LNCAP (cell line): Measurements from ENCODE around the gene FAM234B.

Source experiments
- CTCF ChIP-seq: fragments of 450-650 bp; IDR thresholded peaks from 2 replicates; pipeline ENCODE4 v1.5.1; 2017; ENCODE audit warnings: mild to moderate bottlenecking

The FAM234B gene

GRCh38 chr12:13005649-13006048 is 38.5 kb upstream of the FAM234B start:
- no peak for TF ChIP-seq CTCF

DNA sequence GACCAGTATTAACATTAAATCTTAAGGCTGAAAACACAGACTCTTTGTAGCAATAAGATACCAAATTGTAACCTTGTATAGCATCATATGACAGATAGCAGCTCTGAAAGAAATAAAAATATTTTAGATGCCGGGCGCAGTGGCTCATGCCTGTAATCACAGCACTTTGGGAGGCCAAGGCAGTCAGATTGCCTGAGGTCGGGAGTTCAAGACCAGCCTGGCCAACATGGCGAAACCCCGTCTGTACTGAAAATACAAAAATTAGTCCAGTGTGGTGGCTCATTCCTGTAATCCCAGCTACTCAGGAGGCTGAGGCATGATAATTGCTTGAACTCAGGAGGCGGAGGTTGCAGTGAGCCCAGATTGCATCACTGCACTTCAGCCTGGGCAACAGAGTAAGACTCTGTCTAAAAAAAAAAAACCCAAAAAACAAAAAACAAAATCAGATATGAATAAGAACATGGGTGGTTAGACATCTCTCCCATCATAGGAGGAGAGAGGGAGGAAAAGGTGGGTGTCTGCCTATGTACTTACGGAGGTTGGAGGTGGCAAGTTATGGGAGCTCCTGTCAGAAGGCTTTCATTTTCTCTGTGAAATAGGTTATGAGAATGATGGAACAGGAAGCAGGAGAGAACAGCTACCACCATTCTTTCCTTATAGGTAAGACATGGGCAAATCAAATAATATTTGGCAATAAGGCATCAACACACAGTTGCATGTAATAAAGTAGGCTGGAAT is 36.5 kb upstream of the FAM234B start:
- no peak for TF ChIP-seq CTCF

DNA sequence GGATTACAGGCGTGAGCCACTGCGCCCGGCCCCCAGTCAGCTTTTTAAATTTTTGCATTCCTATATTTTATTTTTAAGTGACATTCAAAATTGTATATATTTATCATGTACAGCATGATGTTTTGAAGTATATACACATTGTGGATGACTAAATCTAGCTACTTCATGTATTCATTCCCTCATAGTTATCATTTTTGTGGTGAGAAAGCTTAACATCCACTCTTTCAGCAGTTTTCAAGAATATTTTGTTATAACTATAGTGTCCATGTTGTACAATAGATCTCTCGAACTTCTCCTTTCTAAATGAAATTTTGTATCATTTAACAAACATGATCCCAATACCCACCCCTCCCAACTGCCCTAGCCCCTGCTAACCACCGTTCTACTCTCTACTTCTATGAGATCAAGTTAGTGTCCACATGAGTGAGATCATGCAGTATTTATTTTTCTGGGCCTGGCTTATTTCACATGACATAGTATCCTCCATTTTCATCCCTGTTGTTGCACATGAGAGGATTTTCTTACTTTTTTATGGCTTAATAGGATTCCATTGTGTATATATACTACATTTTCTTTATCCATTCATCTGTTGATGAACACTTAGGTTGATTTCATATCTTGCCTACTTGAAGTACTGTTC is 35.3 kb upstream of the FAM234B start:
- no peak for TF ChIP-seq CTCF

DNA sequence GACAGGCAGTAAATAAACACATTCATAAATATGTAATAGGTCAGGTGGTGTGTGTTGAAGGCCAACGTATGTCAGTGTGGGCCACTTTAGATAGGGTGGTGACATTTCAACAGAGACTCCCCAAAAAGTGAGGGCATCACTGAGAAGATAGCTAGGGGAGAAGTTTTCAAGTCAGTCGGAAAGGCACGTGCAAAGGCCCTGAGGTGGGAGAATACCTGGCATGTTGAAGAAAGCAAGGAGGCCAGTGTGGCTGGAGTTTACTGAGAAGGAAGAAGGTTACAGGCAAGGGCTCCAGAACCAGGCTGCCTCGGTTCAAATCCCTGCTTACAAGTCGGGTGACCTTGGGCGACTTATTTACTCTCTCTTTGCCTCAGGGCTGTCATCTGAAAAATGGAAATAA is 33.1 kb upstream of the FAM234B start:
- no peak for TF ChIP-seq CTCF

DNA sequence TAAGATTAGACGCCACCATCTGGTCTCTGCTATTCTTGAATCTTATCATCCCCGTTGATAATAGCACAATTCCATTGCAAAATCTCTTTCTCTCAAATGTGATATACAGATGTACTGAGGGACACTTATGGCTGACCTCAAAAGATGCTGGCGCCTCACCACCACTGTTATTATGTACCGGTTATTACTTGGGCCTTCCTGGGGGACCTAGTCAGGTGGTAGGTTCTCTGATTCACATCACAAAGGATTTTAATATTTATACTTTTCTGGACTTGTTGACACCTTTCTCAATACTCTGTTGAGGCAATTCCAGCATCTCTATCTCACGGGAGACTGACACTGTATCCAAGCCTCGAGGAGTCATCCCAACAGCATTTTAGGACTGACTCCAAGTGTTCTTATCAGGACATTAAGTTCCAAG is 21.3 kb upstream of the FAM234B start:
- TF ChIP-seq CTCF: no peak

- TF ChIP-seq CTCF: peak; percentile 39; the same call in 1 of the 2 replicates
These were observed 20.2 kb upstream of the FAM234B start for GRCh38 chr12:13023811-13024530.

- TF ChIP-seq CTCF: no peak
These were observed 19.7 kb upstream of the FAM234B start for GRCh38 chr12:13024531-13024916.
